Naive thymus-derived CD8-positive, alpha-beta T cell (primary cell): Measurements from ENCODE around the gene GIT1. TPM values are rescaled to one million over a fixed set of nuclear protein-coding genes. Genes with fewer than 3 reads are reported as not detected.
A peak's percentile ranks its signal among the peaks of the same experiment; 100 is the strongest.

Experiments used
- ATAC-seq, 2 donors: fragments of 150-1000 bp; cut with Tn5 transposase in 1 of 2; sonication (Bioruptor Pico), chemical (Tn5 transposase) in 1 of 2; 1 replicate in 1 of 2; 2 replicates in 1 of 2; pipeline ENCODE4 v1.10.0; 2021; ENCODE audit warnings: mild to moderate bottlenecking in 2 of 2, moderate library complexity in 2 of 2
- POLR2A ChIA-PET: fragments of 350-600 bp; sonication (Branson Sonifier 250); formaldehyde crosslinking; loops from one replicate; lab custom pipeline; 2021; ENCODE audit warnings: antibody characterized with exemption; lab: Charles Lee
- DNase-seq, 10 donors: peaks; one replicate each; pipeline versions ENCODE4 v3.0.0 to v3.0.0-alpha.2; 2020 to 2022
- H3K27ac Mint-ChIP-seq, 10 donors: one replicate each; pipeline ENCODE4 v1.8.0; 2020 to 2022; ENCODE audit warnings: mild to moderate bottlenecking in 10 of 10, mixed read lengths in 10 of 10, moderate library complexity in 4 of 10, inconsistent platforms in 1 of 10
- H3K27me3 Mint-ChIP-seq, 5 donors: one replicate each; pipeline ENCODE4 v1.8.0; 2021 to 2022; ENCODE audit warnings: mixed read lengths in 5 of 5
- H3K36me3 Mint-ChIP-seq, 3 donors: one replicate each; pipeline ENCODE4 v1.8.0; 2020 to 2022; ENCODE audit warnings: mixed read lengths in 3 of 3, mild to moderate bottlenecking in 2 of 3, inconsistent platforms in 1 of 3
- H3K4me1 Mint-ChIP-seq, 4 donors: one replicate each; pipeline ENCODE4 v1.8.0; 2021 to 2022; ENCODE audit warnings: mixed read lengths in 4 of 4
- H3K4me3 Mint-ChIP-seq, 10 donors: one replicate each; pipeline ENCODE4 v1.8.0; 2020 to 2022; ENCODE audit warnings: mild to moderate bottlenecking in 10 of 10, mixed read lengths in 10 of 10, moderate library complexity in 6 of 10, inconsistent platforms in 1 of 10
- H3K9me3 Mint-ChIP-seq, 9 donors: one replicate each; pipeline ENCODE4 v1.8.0; 2020 to 2022; ENCODE audit warnings: mixed read lengths in 9 of 9, mild to moderate bottlenecking in 3 of 9, inconsistent platforms in 1 of 9, moderate library complexity in 1 of 9
- polyA plus RNA-seq, 3 donors: library from polyadenylated mRNA; unstranded; fragments of 300-500 nt; fragmentation: Illumina TruSeq; gene quantifications; one replicate each; pipeline ENCODE4 v1.2.3, GENCODE V29; 2021
- total RNA-seq, 8 experiments: library from RNA in 2 of 8; stranded (reverse) in 2 of 8; gene quantifications; one replicate each; pipeline ENCODE4 v1.2.3 and lab custom pipeline; 2021 to 2026

GIT1 gene
- total and polyA plus RNA-seq, 5 experiments from 2014 or later: 4.4 to 58.2 (median 27.7) TPM

GRCh38 chr17:29597361-29598172, 8.1 kb upstream of the GIT1 start:
- H3K27ac Mint-ChIP-seq: no peak overlapping the region
- POLR2A ChIA-PET: interaction anchor here (1.1 to 1.6 kb wide), 2 partner anchors 16 to 18 kb away, joined by 4 read pairs; no protein-coding TSS in a partner anchor
- H3K27me3 Mint-ChIP-seq: peaks cover 0 to 2% (median 0%) of the 10 kb centered on the region in 5 donors

GRCh38 chr17:29596811-29597210, 7.4 kb upstream of the GIT1 start:
- DNase-seq: no peak
- peak overlapping the region in 1 of 10 donors; percentile 52 for H3K27ac Mint-ChIP-seq
- no peak for ATAC-seq
- peaks cover 1 to 19% (median 17%) of the 10 kb centered on the region in 4 donors for H3K4me1 Mint-ChIP-seq
- H3K4me3 Mint-ChIP-seq: no peak overlapping the region
- POLR2A ChIA-PET: interaction anchor here (1.3 kb wide), 1 partner anchor 18 kb away, joined by 4 read pairs; no protein-coding TSS in a partner anchor
- H3K9me3 Mint-ChIP-seq: no peaks in the 10 kb centered on the region
- no peaks in the 10 kb centered on the region for H3K36me3 Mint-ChIP-seq
- peaks cover 0 to 2% (median 0%) of the 10 kb centered on the region in 5 donors for H3K27me3 Mint-ChIP-seq

More at GRCh38 chr17:29597361-29598172, 8.1 kb upstream of the GIT1 start:
- ATAC-seq (no peak), DNase-seq (no peak)
- Mint-ChIP-seq H3K4me1 (peaks cover 0 to 13% (median 9%) of the 10 kb centered on the region in 4 donors), H3K4me3 (no peak overlapping the region), H3K36me3 (no peaks in the 10 kb centered on the region), H3K9me3 (no peaks in the 10 kb centered on the region)

GRCh38 chr17:29595943-29596774, 6.7 kb upstream of the GIT1 start:
- no peak overlapping the region for H3K4me3 Mint-ChIP-seq
- no peak for DNase-seq
- no peak for ATAC-seq
- POLR2A ChIA-PET: interaction anchor here (1.3 kb wide), 1 partner anchor 19 kb away, joined by 4 read pairs; no protein-coding TSS in a partner anchor
- no peaks in the 10 kb centered on the region for H3K36me3 Mint-ChIP-seq
- peaks cover 3 to 25% (median 23%) of the 10 kb centered on the region in 4 donors for H3K4me1 Mint-ChIP-seq
- peak overlapping the region in 2 of 10 donors; percentile 52 to 56 for H3K27ac Mint-ChIP-seq
- peaks cover 0 to 2% (median 0%) of the 10 kb centered on the region in 5 donors for H3K27me3 Mint-ChIP-seq
- no peaks in the 10 kb centered on the region for H3K9me3 Mint-ChIP-seq

GRCh38 chr17:29595107-29595942, 5.9 kb upstream of the GIT1 start:
- peaks cover 0 to 2% (median 0%) of the 10 kb centered on the region in 5 donors for H3K27me3 Mint-ChIP-seq
- H3K36me3 Mint-ChIP-seq: no peaks in the 10 kb centered on the region
- H3K4me3 Mint-ChIP-seq: peak overlapping the region in 7 of 10 donors; percentile 18 to 86 (median 39)
- H3K9me3 Mint-ChIP-seq: no peaks in the 10 kb centered on the region
- POLR2A ChIA-PET: interaction anchor here (4.9 kb wide), 1 partner anchor 20 kb away, joined by 79 read pairs; no protein-coding TSS in a partner anchor
- peaks cover 6 to 34% (median 31%) of the 10 kb centered on the region in 4 donors for H3K4me1 Mint-ChIP-seq
- DNase-seq (no peak), ATAC-seq (no peak)
- H3K27ac Mint-ChIP-seq: no peak overlapping the region

GRCh38 chr17:29594519-29595090, 5.2 kb upstream of the GIT1 start:
- no peaks in the 10 kb centered on the region for H3K9me3 Mint-ChIP-seq
- no peak overlapping the region for H3K27ac Mint-ChIP-seq
- H3K36me3 Mint-ChIP-seq: no peaks in the 10 kb centered on the region
- ATAC-seq: no peak
- peaks cover 0 to 2% (median 0%) of the 10 kb centered on the region in 5 donors for H3K27me3 Mint-ChIP-seq
- H3K4me3 Mint-ChIP-seq: peak overlapping the region; percentile 71 to 87 (median 75)
- DNase-seq: no peak
- POLR2A ChIA-PET: interaction anchor here (0.6 to 4.9 kb wide), 3 partner anchors 7 to 21 kb away, joined by 3 to 79 read pairs (median 43); no protein-coding TSS in a partner anchor
- peaks cover 7 to 41% (median 37%) of the 10 kb centered on the region in 4 donors for H3K4me1 Mint-ChIP-seq

GRCh38 chr17:29593591-29594518, 4.4 kb upstream of the GIT1 start:
- no peak overlapping the region for H3K27ac Mint-ChIP-seq
- no peaks in the 10 kb centered on the region for H3K36me3 Mint-ChIP-seq
- H3K9me3 Mint-ChIP-seq: no peaks in the 10 kb centered on the region
- peaks cover 0 to 2% (median 0%) of the 10 kb centered on the region in 5 donors for H3K27me3 Mint-ChIP-seq
- H3K4me1 Mint-ChIP-seq: peaks cover 7 to 41% (median 37%) of the 10 kb centered on the region in 4 donors
- DNase-seq (peak in 3 of 10 donors; percentile 28 to 41 (median 32)), ATAC-seq (no peak)
- POLR2A ChIA-PET: interaction anchor here (0.5 to 4.9 kb wide), 5 partner anchors 8 to 227 kb away, joined by 3 to 79 read pairs (median 5); no protein-coding TSS in a partner anchor
- H3K4me3 Mint-ChIP-seq: peak overlapping the region; percentile 71 to 87 (median 75)

GRCh38 chr17:29592850-29593551, 3.6 kb upstream of the GIT1 start, which contains the start of gene ANKRD13B:
ANKRD13B (plus strand) TSS chr17:29593132; CDS start chr17:29593622, 490 bp downstream.
- DNase-seq: peak in 2 of 10 donors; percentile 25 to 34
- Mint-ChIP-seq H3K27ac (peak within 1 kb of the TSS in 7 of 10 donors; percentile 20 to 82 (median 57)), H3K36me3 (no peaks in the 10 kb centered on the region), H3K9me3 (no peaks in the 10 kb centered on the region), H3K27me3 (peaks cover 0 to 2% (median 0%) of the 10 kb centered on the region in 5 donors), H3K4me1 (peaks cover 10 to 46% (median 41%) of the 10 kb centered on the region in 4 donors), H3K4me3 (peak within 1 kb of the TSS; percentile 83 to 95 (median 90))
- peak in 1 of 2 donors; percentile 9 for ATAC-seq
- POLR2A ChIA-PET: interaction anchor here (0.6 to 4.9 kb wide), 8 partner anchors 12 to 185 kb away, joined by 3 to 79 read pairs (median 3); partner anchors contain the start of genes ABHD15 and TP53I13

GRCh38 chr17:29591737-29592608, 2.5 kb upstream of the GIT1 start:
- DNase-seq: peak; percentile 56 to 84 (median 72)
- peak; percentile 33 to 41 for ATAC-seq
- H3K4me1 Mint-ChIP-seq: peaks cover 16 to 57% (median 51%) of the 10 kb centered on the region in 4 donors
- no peaks in the 10 kb centered on the region for H3K36me3 Mint-ChIP-seq
- POLR2A ChIA-PET: interaction anchor here (0.6 to 4.9 kb wide), 10 partner anchors 11 to 186 kb away, joined by 3 to 79 read pairs (median 3); partner anchors contain the start of genes ABHD15, CORO6 and TP53I13
- peak overlapping the region in 7 of 10 donors; percentile 51 to 89 (median 83) for H3K27ac Mint-ChIP-seq
- peak overlapping the region; percentile 83 to 95 (median 90) for H3K4me3 Mint-ChIP-seq
- H3K27me3 Mint-ChIP-seq: peaks cover 0 to 2% (median 0%) of the 10 kb centered on the region in 5 donors
- H3K9me3 Mint-ChIP-seq: no peaks in the 10 kb centered on the region
